Daoy (cell line): ENCODE measurements around the gene CHTF18. TPM values are rescaled to one million over a fixed set of nuclear protein-coding genes. Genes with fewer than 3 reads are reported as not detected.

Experiments used
- DNase-seq: peaks from one replicate; pipeline ENCODE4 v3.0.0-alpha.2; 2015; ENCODE audit warnings: low read depth
- total RNA-seq: library from RNA; depleted of rRNA; stranded (reverse); fragments of >200 nt; shearing (Covaris generic); gene quantifications from 2 replicates; pipeline ENCODE4 v1.2.3, GENCODE V29; 2014; rRNA removed

CHTF18 gene
- total RNA-seq, 1 experiment from 2014 or later, result 18.1 TPM

DNA sequence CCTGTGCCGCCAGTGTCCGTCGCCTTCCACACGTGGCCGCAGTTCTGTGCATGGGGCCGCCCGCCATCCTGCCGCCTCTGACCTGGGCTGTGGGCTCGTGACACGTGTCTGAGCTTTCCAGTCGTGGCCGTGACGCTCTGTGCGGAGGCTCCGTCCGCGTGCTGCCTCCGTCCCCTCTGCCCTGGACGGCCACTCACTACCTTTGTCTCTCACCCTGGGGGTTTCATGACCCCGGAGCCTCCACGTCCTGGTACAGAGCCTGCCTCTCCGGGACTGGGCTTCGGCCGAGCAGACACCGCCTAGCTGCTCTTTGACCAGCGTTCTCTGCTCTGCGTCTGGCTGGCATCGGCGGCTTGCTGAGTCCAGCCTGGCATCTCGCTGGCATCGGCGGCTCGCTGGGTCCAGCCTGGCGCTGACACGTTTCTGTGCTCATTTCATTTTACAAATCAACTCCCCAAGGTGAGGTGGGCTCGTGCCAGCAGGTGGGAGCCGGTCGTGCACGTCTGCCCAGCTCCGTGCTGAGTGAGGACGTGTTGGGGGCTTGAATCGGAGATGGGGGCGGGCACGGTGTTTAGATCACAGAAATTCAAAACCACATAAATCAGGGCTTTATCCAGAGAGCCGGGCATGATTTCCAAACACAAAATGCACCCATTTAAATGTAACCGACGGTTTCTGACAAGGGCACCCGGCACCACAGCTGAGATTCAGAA lies 56.4 kb downstream of the CHTF18 start:
- DNase-seq, result no peak

DNA sequence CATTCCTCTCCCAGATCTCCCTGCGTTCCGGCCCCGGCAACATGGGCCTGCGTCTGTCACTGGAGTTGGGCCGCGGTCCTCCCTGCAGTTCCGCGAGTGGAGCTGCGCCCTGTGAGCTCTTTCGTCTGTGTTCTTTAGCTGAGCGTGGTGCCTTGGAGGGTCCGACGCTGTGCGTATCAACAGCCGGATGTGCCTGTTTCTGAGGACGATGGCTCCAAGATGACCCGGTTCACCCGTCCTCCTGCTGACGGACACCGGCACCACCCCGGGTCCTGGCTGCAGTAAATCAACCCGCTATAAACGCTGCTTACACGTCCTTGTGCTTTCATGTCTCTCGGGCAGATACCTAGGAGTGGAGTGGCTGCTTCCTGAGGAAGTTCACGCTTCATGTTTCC lies 56.9 kb downstream of the CHTF18 start:
- DNase-seq, result no peak

DNA sequence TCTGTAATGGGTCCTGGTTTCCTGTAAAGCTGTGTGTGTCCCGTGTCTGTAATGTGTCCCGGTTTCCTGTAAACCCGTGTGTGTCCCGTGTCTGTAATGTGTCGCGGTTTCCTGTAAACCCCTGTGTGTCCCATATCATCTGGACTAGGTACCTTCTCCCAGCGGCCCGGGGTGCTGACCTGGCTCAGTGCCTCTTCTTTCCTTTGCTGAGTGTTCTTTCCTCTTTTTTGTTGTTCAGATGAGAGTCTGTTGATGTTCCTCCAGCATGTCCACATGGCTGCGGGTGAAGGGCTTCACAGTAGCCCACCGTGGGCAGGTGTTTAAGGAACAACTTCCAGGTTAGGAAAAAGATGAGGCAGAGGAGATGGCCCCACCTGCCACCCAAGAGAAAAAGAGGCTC lies 58.7 kb downstream of the CHTF18 start:
- DNase-seq, result no peak

Other genes with a start within 250 kb of the CHTF18 start
- gene PRR35, start 228.2 kb upstream of the CHTF18 start, total RNA-seq, result 0.23 TPM in 1 of 2 replicates, not detected in the other
- 0.17 TPM in 1 of 2 replicates, not detected in the other for gene NHLRC4, start 221.6 kb upstream of the CHTF18 start, total RNA-seq
- 15.9 and 16.3 TPM in 2 replicates for gene PIGQ, start 218.7 kb upstream of the CHTF18 start, total RNA-seq
- gene RAB40C, start 198.6 kb upstream of the CHTF18 start, total RNA-seq, result 7.6 and 20.6 TPM in 2 replicates
- 0.09 TPM in 1 of 2 replicates, not detected in the other for gene WFIKKN1, start 157.6 kb upstream of the CHTF18 start, total RNA-seq
- 82.5 and 97.6 TPM in 2 replicates for gene METTL26, start 152.3 kb upstream of the CHTF18 start, total RNA-seq
- 39.1 and 39.2 TPM in 2 replicates for gene MCRIP2, start 146.8 kb upstream of the CHTF18 start, total RNA-seq
- gene WDR90, start 139.3 kb upstream of the CHTF18 start, total RNA-seq, result 11.7 and 20.9 TPM in 2 replicates
- 38.7 and 42.9 TPM in 2 replicates for gene RHOT2, start 120.5 kb upstream of the CHTF18 start, total RNA-seq
- gene RHBDL1, start 112.9 kb upstream of the CHTF18 start, total RNA-seq, result 0.11 and 1.5 TPM in 2 replicates
- gene STUB1, start 108.2 kb upstream of the CHTF18 start, total RNA-seq, result 115 and 118 TPM in 2 replicates
- gene JMJD8, start 104.3 kb upstream of the CHTF18 start, total RNA-seq, result 31.4 and 37.1 TPM in 2 replicates
- 1.9 and 2.2 TPM in 2 replicates for gene WDR24, start 98.2 kb upstream of the CHTF18 start, total RNA-seq
- gene FBXL16, start 82.8 kb upstream of the CHTF18 start, total RNA-seq, result 0.51 TPM in 1 of 2 replicates, not detected in the other
- gene METRN, start 73.5 kb upstream of the CHTF18 start, total RNA-seq, result 40.9 and 60.0 TPM in 2 replicates
- 29.8 and 54.9 TPM in 2 replicates for gene ANTKMT, start 67.5 kb upstream of the CHTF18 start, total RNA-seq
- gene CCDC78, start 62.2 kb upstream of the CHTF18 start, total RNA-seq, result 0.23 and 0.24 TPM in 2 replicates
- 3.3 and 4.3 TPM in 2 replicates for gene HAGHL, start 61.5 kb upstream of the CHTF18 start, total RNA-seq
- 20.0 and 23.7 TPM in 2 replicates for gene CIAO3, start 47.6 kb upstream of the CHTF18 start, total RNA-seq
- gene MSLN, start 27.9 kb upstream of the CHTF18 start, total RNA-seq, result not detected in 2 replicates
- 36.9 and 38.6 TPM in 2 replicates for gene RPUSD1, start 239 bp upstream of the CHTF18 start, total RNA-seq
- not detected in 2 replicates for gene GNG13, start 12.1 kb downstream of the CHTF18 start, total RNA-seq
- gene LMF1, start 182.4 kb downstream of the CHTF18 start, total RNA-seq, result 1.8 and 2.6 TPM in 2 replicates
- gene SOX8, start 193.2 kb downstream of the CHTF18 start, total RNA-seq, result 0.17 TPM in 1 of 2 replicates, not detected in the other